Measurements from ENCODE around the gene TRPM1. TPM values are rescaled to one million over a fixed set of nuclear protein-coding genes. Genes with fewer than 3 reads are reported as not detected.
A peak's percentile ranks its signal among the peaks of the same experiment; 100 is the strongest.

Gene TRPM1
- total and polyA plus RNA-seq, 2 donors (not counting 1 experiment from before 2014, with no cell fraction given): not detected

DNA sequence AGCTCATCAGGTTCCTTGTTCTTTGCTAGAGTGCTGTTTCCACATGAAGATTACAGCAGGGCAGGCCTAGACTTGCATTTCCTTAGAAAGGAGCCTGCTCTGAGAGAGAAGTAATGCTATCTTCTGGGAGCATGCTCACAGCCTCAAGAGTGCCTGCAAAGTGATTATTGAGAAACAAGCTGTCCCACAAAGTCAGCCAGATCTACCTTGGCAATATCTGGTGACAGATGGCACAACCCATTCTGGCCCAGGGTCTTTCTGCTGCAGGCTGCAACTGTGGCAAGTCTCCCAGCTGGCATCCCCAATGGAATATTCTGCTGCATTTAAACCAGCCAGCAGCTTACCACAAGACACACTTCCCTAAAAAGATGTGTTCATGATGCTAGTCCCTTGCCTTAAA lies 139.4 kb downstream of the TRPM1 start:
- no peaks in the 10 kb centered on the region for H3K4me1 ChIP-seq (ENCODE audit: control insufficient read depth, extremely low read depth, insufficient read depth, low read length)
- no peak overlapping the region for H2AFZ ChIP-seq (ENCODE audit: low read length)
- no peak overlapping the region for H3K4me2 ChIP-seq (ENCODE audit: extremely low read depth, insufficient read depth, low read length)
- TF ChIP-seq, protein P1, sequence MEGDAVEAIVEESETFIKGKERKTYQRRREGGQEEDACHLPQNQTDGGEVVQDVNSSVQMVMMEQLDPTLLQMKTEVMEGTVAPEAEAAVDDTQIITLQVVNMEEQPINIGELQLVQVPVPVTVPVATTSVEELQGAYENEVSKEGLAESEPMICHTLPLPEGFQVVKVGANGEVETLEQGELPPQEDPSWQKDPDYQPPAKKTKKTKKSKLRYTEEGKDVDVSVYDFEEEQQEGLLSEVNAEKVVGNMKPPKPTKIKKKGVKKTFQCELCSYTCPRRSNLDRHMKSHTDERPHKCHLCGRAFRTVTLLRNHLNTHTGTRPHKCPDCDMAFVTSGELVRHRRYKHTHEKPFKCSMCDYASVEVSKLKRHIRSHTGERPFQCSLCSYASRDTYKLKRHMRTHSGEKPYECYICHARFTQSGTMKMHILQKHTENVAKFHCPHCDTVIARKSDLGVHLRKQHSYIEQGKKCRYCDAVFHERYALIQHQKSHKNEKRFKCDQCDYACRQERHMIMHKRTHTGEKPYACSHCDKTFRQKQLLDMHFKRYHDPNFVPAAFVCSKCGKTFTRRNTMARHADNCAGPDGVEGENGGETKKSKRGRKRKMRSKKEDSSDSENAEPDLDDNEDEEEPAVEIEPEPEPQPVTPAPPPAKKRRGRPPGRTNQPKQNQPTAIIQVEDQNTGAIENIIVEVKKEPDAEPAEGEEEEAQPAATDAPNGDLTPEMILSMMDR (conservative IDR thresholded peaks at IDR 0.05 in 1 of 2, IDR thresholded peaks at IDR 0.05 in 1 of 2; ENCODE audit: low read depth in 1 of 2, low read length in 2 of 2): no peak
- no peak for TF ChIP-seq EZH2 (IDR thresholded peaks at IDR 0.05; ENCODE audit: low read length, missing control alignments)
- DNase-seq (ENCODE audit: low read depth in 2 of 2): no peak
- no peaks in the 10 kb centered on the region for H3K9me3 ChIP-seq (ENCODE audit: control insufficient read depth, insufficient read depth, low read depth, low read length)
- H3K79me2 ChIP-seq (ENCODE audit: control insufficient read depth, insufficient read depth, low read length): no peaks in the 10 kb centered on the region
- no peak overlapping the region for H3K27ac ChIP-seq (ENCODE audit: insufficient read depth, low read length)
- no peak overlapping the region for H3K4me3 ChIP-seq (replicated peaks in 1 of 4; ENCODE audit: control extremely low read depth in 1 of 4, insufficient read depth in 1 of 4, low read depth in 3 of 4, low read length in 4 of 4)
- H4K20me1 ChIP-seq (ENCODE audit: control insufficient read depth, extremely low read depth, insufficient read depth, low read length): no peaks in the 10 kb centered on the region
- H3K27me3 ChIP-seq (ENCODE audit: control insufficient read depth, insufficient read depth, low read length): no peaks in the 10 kb centered on the region
- H3K9ac ChIP-seq (ENCODE audit: insufficient read depth, low read length): no peak overlapping the region
- peaks cover 8% of the 10 kb centered on the region for H3K36me3 ChIP-seq (ENCODE audit: control insufficient read depth, insufficient read depth, low read length)

DNA sequence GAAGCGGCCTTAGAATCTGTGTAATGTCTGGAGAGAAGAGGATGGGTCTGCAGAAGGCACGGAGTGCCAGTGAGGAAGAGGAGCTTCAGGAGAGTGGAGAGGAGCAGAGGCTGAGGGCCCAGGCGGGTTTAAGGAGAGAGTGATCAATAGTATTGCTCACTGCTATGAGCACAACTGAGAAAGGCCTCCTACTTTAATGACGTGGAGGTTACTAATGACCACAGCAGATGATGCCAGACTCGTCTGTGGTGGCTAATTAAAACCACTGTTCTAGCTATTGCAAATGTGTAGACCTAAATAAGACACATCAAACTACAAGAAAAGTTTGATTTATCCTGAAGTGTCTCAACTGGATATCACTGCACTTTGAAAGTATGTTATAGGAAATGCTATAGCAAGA lies 143.3 kb downstream of the TRPM1 start:
- Histone ChIP-seq H4K20me1 (ENCODE audit: control insufficient read depth, extremely low read depth, insufficient read depth, low read length) (no peaks in the 10 kb centered on the region), H3K9me3 (ENCODE audit: control insufficient read depth, insufficient read depth, low read depth, low read length) (no peaks in the 10 kb centered on the region), H3K4me3 (replicated peaks in 1 of 4; ENCODE audit: control extremely low read depth in 1 of 4, insufficient read depth in 1 of 4, low read depth in 3 of 4, low read length in 4 of 4) (no peak overlapping the region), H3K9ac (ENCODE audit: insufficient read depth, low read length) (no peak overlapping the region), H3K79me2 (ENCODE audit: control insufficient read depth, insufficient read depth, low read length) (no peaks in the 10 kb centered on the region), H3K27ac (ENCODE audit: insufficient read depth, low read length) (no peak overlapping the region), H3K4me1 (ENCODE audit: control insufficient read depth, extremely low read depth, insufficient read depth, low read length) (peaks cover 6% of the 10 kb centered on the region), H3K36me3 (ENCODE audit: control insufficient read depth, insufficient read depth, low read length) (peaks cover 12% of the 10 kb centered on the region), H3K27me3 (ENCODE audit: control insufficient read depth, insufficient read depth, low read length) (no peaks in the 10 kb centered on the region), H3K4me2 (ENCODE audit: extremely low read depth, insufficient read depth, low read length) (no peak overlapping the region), H2AFZ (ENCODE audit: low read length) (no peak overlapping the region)
- TF ChIP-seq, protein P1 (conservative IDR thresholded peaks at IDR 0.05 in 1 of 2, IDR thresholded peaks at IDR 0.05 in 1 of 2; ENCODE audit: low read depth in 1 of 2, low read length in 2 of 2): no peak
- TF ChIP-seq EZH2 (IDR thresholded peaks at IDR 0.05; ENCODE audit: low read length, missing control alignments): no peak
- DNase-seq (ENCODE audit: low read depth in 2 of 2): no peak

DNA sequence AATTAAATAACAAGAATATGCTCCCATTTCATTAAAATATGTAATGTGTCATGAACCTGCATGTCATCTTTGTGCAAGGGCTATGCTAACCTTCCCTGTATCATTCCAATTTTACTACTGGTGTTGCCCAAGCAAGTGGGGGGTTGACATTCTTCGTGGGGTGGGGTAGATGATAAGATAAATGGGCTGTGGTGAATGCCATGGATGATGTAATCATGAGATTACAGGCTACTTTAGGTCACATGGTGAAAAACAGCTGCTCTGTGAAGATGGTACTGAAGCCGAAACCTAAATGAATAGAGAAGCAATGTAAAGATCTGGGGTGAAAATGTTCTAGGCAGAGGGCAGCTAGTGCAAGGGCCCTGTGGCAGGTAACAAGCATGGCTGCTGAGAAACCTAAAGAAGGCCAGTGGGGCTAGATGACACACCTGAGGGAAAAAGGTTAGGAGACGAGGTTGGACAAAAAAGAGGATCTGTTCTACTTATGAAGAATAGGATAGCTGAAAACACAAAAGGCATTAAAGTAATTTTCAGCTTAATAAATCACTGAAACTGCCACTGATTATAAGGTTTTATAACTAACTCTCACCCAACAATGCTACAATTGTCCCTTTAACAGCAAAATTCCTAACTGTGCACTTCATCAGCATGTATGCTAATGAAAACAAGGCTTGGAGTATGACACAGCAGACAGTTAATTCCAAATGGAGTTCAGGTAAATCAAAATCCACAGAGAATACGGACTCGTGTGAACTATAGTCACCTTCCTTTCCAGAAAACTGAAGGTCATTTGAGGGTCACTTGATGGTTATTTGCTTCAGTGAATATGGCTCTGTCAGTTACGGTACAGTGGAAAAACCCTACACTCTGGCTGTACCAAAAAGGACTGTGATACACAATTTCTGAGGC lies 145.1 kb downstream of the TRPM1 start:
- Histone ChIP-seq H3K27ac (ENCODE audit: insufficient read depth, low read length) (no peak overlapping the region), H3K4me2 (ENCODE audit: extremely low read depth, insufficient read depth, low read length) (no peak overlapping the region), H3K9me3 (ENCODE audit: control insufficient read depth, insufficient read depth, low read depth, low read length) (no peaks in the 10 kb centered on the region), H3K4me1 (ENCODE audit: control insufficient read depth, extremely low read depth, insufficient read depth, low read length) (peaks cover 9% of the 10 kb centered on the region), H2AFZ (ENCODE audit: low read length) (no peak overlapping the region), H3K36me3 (ENCODE audit: control insufficient read depth, insufficient read depth, low read length) (peaks cover 15% of the 10 kb centered on the region), H3K27me3 (ENCODE audit: control insufficient read depth, insufficient read depth, low read length) (no peaks in the 10 kb centered on the region), H3K9ac (ENCODE audit: insufficient read depth, low read length) (no peak overlapping the region), H3K4me3 (replicated peaks in 1 of 4; ENCODE audit: control extremely low read depth in 1 of 4, insufficient read depth in 1 of 4, low read depth in 3 of 4, low read length in 4 of 4) (no peak overlapping the region), H4K20me1 (ENCODE audit: control insufficient read depth, extremely low read depth, insufficient read depth, low read length) (no peaks in the 10 kb centered on the region), H3K79me2 (ENCODE audit: control insufficient read depth, insufficient read depth, low read length) (no peaks in the 10 kb centered on the region)
- DNase-seq (ENCODE audit: low read depth in 2 of 2): peak; percentile 17 to 56
- TF ChIP-seq, protein P1 (conservative IDR thresholded peaks at IDR 0.05 in 1 of 2, IDR thresholded peaks at IDR 0.05 in 1 of 2; ENCODE audit: low read depth in 1 of 2, low read length in 2 of 2): no peak
- TF ChIP-seq EZH2 (IDR thresholded peaks at IDR 0.05; ENCODE audit: low read length, missing control alignments): no peak

Data from fibroblast of lung (primary cell).